NCI-H1105 (cell line): ENCODE results near the gene KNL1.
"Not testable (repeated sequence)": the region's sequence is repeated elsewhere in the genome, so short reads cannot be mapped to it uniquely, and the experiment has no call there.

Experiments used
- DNase-seq: peaks from one replicate; lab custom pipeline; 2025; lab: John Stamatoyannopoulos, UW

The KNL1 gene

DNA sequence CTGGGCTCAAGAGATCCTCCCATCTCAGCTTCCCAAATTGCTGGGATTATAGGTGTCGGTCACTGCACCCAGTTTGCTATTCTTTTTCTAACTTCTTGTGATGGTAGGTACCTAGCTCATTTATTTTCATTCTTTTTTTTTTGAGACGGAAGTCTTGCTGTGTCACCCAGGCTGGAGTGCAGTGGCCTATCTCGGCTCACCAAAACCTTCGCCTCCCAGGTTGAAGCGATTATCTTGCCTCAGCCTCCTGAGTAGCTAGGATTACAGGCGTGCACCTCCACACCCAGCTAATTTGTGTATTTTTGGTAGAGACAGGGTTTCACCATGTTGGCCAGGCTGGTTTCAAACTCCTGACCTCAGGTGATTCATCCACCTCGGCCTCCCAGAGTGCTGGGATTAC lies 70.9 kb downstream of the KNL1 start:
- no peak for DNase-seq

DNA sequence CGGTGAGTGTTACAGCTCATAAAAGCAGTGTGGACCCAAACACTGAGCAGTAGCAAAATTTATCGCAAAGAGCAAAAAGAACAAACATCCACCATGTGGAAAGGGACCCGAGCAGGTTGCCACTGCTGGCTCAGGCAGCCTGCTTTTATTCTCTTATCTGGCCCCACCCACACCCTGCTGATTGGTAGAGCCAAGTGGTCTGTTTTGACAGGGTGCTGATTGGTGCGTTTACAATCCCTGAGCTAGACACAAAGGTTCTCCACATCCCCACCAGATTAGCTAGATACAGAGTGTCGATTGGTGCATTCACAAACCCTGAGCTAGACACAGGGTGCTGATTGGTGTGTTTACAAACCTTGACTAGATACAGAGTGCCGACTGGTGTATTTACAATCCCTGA lies 82.2 kb downstream of the KNL1 start:
- not testable (repeated sequence) for DNase-seq

DNA sequence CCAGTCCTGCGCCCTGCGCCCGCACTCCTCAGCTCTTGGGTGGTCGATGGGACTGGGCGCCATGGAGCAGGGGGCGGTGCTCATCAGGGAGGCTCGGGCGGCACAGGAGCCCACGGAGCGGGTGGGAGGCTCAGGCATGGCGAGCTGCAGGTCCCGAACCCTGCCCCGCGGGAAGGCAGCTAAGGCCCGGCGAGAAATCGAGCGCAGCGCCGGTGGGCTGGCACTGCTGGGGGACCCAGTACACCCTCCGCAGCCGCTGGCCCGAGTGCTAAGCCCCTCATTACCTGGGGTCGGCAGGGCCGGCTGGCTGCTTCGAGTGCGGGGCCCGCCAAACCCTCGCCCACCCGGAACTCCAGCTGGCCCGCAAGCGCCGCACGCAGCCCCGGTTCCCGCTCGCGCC lies 82.9 kb downstream of the KNL1 start:
- DNase-seq, result not testable (repeated sequence)

DNA sequence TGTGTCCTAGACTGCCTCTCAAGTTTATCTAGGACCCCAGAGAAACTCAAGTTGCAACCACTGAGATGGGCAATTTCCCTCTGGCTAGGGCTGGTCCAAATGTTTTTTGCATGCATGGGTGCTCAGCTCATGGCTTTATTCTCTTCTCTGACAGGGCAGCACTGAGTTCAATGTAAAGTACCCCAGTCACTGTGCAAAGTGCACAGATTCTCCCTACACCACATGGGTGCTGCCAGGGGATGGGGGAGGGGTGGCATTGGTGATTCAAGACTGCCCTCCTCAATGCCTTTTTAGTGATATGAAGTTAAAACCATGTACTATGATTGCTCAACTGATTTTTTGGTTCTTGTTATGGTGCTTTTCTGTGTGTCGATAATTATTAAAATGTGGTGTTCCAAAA lies 86.1 kb downstream of the KNL1 start:
- DNase-seq, result no peak

DNA sequence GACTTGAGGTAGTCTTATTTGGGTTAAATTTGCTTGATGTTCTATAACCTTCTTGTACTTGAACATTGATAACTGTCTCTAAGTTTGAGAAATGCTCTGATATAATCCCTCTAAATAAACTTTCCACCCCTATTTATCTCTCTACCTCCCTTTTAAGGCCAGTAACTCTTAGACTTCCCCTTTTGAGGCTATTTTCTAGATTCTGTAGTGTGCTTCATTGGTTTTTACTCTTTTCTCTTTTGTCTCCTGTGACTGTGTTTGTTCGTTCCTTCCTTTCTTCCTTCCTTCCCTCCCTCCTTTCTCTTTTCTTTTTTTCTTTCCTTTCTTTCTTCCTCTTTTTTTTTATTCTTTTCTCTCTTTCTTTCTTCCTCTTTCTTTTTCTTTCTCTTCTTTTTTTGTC lies 86.9 kb downstream of the KNL1 start:
- not testable (repeated sequence) for DNase-seq

DNA sequence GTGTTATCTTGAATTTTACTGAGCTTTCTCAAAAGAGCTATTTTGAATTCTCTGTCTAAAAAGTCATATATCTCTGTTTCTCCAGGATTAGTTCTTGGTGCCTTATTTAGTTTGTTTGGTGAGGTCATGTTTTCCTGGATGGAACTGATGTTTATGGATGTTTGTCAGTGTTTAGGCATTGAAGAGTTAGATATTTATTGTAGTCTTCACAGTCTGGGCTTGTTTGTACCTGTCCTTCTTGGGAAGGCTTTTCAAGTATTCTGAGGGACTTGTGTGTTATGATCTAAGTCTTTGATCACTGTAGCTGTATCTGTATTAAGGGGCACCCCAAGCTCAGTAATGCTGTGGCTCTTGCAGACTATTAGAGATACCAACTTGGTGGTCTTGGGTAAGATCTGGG lies 90.3 kb downstream of the KNL1 start:
- DNase-seq, result no peak

DNA sequence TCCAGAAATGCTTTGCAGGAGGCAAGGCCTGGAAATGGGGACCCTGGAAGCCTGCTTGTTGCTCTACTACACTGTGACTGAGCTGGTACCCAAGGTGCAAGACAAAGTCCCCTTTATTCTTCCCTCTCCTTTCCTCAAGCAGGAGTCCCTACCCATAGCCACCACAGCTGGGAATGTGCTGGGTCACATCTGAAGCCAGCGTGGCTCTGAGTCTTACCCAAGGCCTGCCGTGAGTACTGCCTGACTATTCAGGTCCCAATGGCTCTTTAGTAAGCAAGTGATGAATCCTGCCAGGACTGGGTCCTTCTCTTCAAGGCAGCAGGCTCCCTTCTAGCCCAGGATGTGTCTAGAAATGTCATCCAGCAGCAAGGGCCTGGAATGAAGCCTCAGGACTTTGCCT lies 91.3 kb downstream of the KNL1 start:
- no peak for DNase-seq

DNA sequence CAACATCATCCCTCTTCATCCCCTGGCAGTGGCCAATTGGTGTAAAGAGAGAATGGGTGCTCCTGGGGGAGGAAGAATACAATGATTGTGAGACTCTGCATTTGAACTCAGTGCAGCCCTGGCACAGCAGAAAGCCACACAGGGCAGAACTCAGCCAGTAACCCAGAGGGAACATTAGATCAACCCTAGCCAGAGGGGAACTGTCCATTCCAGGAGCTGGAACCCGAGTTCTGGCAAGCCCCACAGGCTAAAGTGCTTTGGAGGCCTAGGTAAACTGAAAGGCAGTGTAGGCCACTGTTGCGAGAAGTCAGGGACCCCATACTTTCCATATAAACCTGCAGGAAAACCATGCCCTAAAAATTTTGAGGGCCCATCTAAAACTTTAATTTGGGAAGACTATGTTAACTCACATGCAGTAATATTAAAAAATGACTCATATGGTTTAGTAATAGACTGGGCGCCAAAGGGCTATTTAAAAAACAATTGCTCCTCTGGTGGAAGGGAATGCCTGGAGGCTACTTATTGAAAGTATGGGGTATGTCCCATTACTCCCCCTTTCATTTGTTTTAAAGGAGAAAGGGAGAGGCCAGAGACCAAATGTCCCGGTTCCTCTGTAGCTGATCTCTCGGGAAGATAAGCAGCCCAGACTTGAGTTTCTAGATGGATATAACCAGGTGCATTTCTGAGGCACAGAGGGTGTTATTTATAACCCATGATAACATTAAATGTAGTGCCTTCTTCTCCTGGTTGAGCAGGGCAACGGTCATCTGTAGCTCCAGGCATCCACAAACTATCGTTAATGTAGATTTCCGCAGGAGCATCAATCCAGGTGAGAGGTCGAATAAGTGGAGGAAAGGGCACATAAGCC lies 95.1 kb downstream of the KNL1 start:
- no peak for DNase-seq

DNA sequence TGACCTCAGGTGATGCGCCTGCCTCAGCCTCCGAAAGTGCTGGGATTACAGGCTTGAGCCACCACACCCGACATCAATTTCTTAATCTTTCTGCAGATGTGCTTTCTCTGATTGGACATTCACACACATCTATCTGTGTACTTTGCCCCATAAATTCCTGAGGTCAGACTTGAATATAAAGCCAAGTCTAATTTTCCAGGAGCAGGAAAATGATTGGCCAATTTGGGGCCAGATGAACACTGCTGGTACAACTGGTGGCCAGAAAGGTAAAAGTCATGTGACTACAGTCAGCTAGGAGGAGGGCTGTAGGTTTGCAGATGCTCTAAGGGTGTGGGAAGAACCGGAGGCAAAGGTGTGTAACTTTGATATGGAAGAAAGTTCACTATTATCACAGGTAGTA lies 97.7 kb downstream of the KNL1 start:
- DNase-seq, result no peak

DNA sequence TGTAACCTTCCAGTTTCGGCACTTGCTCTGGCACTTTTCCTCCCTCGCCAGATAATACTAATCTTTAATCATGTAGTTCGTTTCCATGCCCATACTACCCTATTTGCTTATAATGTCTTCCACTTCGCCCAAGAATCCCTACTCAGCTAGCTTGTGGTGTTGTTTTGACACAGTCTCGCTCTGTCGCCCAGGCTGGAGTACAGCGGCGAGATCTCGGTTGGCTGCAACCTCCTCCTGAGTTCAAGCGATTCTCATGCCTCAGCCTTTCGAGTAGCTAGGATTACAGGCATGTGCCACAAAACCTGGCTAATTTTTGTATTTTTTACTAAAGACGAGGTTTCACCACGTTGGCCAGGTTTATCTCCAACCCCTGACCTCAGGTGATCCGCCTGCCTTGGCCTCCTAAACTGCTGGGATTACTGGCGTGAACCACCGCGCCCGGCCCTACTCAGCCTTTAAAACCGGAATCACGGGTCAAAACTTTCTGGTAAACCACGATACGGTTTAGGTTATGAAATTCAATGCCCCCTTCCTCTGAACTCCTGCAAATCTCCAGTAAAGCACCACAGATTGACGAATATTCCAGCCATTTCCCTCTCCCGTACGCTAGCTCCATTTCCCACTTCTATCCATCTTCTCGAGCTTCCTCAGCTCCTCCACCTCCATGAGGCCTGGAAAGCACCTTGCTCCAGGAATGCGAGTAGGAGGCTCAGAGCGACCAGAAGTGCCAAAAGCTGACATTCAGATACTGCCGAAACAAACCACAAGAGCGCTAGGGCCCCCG lies 100.0 kb downstream of the KNL1 start:
- no peak for DNase-seq

DNA sequence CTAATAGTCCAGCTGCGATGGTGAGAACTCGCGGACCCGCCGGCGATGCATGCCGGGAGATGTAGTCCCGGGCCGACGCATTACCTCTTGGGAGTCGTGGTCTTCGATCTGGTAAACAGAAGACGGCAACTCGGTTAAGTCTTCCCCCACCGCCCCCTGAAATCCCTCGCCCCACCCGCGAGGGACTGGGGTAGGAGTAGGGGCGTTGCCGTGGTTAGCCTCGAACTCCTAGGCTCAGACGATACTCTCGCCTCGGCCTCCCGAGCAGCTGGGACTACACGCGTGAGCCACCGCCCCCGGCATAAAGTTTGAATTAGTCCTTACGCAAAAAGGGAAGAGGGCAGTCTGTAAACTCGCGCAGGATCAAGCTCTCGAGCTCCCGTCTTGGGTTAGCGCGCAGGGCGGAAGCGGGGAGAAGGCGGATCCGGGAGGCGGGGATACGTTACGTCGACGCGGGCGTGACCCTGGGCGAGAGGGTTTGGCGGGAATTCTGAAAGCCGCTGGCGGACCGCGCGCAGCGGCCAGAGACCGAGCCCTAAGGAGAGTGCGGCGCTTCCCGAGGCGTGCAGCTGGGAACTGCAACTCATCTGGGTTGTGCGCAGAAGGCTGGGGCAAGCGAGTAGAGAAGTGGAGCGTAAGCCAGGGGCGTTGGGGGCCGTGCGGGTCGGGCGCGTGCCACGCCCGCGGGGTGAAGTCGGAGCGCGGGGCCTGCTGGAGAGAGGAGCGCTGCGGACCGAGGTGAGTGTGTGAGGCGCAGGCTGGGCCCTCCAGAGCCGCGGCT lies 100.8 kb downstream of the KNL1 start, which contains the start of gene RAD51:
RAD51 (plus strand) TSS at position 487 of the 781 bp plus-strand sequence. CDS start 3,585 bp downstream, outside the sequence.
- DNase-seq, result peak; percentile 75

DNA sequence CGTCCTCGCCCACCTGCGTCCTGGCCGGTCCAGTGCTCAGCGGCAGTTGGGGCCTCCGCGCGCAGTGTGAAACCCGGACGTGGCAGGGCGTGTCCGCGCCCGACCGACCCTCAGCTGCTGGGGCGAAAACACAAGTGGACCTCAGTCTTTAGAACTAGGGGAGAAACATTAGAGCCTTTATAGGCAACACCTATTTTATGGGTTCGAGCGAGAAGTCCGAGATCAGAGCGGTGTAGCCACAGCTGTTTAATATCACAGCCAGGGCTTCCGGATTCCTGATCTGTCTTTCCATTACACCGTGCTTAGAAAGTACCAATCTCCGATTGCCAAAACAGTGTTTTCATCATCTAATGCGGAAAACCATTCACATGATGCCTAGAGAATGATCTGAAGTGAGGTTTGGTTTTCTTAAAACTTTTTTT lies 101.4 kb downstream of the KNL1 start:
- no peak for DNase-seq

DNA sequence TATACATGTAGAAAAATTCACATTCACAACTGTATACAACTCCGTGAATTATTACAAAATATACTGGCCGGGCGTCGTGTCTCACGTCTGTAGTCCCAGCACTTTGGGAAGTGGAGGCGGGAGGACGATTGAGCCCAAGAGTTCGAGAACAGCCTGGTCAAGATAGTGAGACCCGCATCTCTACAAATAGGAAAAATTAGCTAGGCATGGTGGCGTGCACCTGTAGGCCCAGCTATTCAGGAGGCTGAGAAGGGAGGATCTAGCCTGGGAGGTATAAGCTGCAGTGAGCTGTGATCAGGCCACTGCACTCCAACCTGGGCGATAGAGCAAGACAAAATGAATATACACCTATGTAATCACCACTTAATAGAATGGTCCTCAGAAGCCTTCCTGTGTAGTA lies 102.2 kb downstream of the KNL1 start:
- no peak for DNase-seq

DNA sequence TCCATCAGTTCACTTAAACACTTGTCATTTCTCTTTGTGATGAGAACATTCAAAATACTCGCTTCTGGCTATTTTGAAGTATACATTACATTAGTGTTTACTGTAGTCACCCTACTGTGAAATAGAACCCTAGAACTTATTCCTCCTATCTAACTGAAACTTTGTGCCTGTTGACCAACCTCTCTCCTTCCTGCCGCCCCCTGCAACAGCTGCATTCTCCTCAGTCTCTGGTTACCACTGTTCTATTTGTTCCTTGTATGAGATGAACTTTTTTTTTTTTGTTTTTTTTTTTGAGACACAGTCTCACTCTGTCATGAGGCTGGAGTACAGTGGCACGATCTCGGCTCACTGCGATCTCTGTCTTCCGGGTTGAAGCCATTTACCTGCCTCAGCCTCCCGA lies 103.9 kb downstream of the KNL1 start:
- no peak for DNase-seq

DNA sequence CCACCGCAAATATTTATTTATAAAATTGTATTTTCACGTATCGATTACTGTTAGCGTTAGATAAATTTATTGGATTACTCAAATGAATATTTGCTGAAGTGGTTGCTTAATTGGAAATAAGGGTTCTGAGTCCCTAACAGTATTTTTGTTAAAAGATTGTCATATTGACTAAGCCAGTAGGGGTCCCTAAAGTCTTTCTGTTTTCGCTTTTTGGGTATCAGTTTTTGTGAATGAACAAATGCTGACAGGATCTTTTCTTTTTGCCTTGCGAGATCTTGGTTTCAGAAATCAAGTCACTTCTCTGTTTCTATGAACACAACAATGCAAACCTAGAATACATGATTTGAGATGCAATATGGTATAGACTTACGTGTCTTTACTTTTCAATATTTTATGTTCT lies 108.0 kb downstream of the KNL1 start:
- no peak for DNase-seq

DNA sequence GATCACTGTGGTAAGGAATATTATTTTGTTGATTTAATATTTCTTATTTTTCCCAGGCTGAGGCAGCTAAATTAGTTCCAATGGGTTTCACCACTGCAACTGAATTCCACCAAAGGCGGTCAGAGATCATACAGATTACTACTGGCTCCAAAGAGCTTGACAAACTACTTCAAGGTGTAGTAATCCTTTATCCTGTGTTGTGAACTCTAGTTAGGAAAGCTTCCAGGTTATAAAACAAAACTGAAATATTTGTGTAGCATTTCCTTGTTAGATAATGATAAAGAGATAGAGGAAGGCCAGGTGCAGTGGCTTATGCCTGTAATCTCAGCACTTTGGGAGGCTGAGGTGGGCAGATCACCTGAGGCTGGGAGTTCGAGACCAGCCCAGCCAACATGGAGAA lies 112.1 kb downstream of the KNL1 start:
- no peak for DNase-seq
